Gastrocnemius medialis (tissue), 4 donors: Measurements from ENCODE around the gene R3HCC1L. TPM values are rescaled to one million over a fixed set of nuclear protein-coding genes. Genes with fewer than 3 reads are reported as not detected.

ENCODE experiments used
- ATAC-seq, 2 donors: fragments of 150-250 bp; one replicate each; pipeline ENCODE4 v1.9.1; 2016
- DNase-seq, 2 donors: peaks; one replicate each; pipeline ENCODE4 v3.0.0-alpha.2; 2019
- H3K27ac ChIP-seq, 4 donors: fragments of 200-600 bp; sonication (generic); 1 replicate in 1 of 4; 2 replicates in 3 of 4; pipeline ENCODE4 v1.5.1; 2016 to 2018; ENCODE audit warnings: mild to moderate bottlenecking in 2 of 4, moderate library complexity in 1 of 4
- H3K27me3 ChIP-seq, 3 donors: fragments of 200-600 bp; sonication (generic) in 2 of 3; 1 replicate in 1 of 3; 2 replicates in 2 of 3; pipeline versions ENCODE4 v1.5.1 to v1.6.0; 2016 to 2019; ENCODE audit warnings: mild to moderate bottlenecking in 1 of 3, moderate library complexity in 1 of 3
- H3K36me3 ChIP-seq, 2 donors: fragments of 200-600 bp; sonication (generic) in 1 of 2; one replicate each; pipeline ENCODE4 v1.5.1; 2017 to 2018
- H3K4me1 ChIP-seq, 2 donors: fragments of 200-600 bp; sonication (generic) in 1 of 2; one replicate each; pipeline ENCODE4 v1.5.1; 2016 to 2017; ENCODE audit warnings: mild to moderate bottlenecking in 2 of 2
- H3K4me3 ChIP-seq, 4 donors: fragments of 200-600 bp; sonication (generic) in 3 of 4; 1 replicate in 1 of 4; 2 replicates in 3 of 4; pipeline ENCODE4 v1.5.1; 2016 to 2019; ENCODE audit warnings: mild to moderate bottlenecking in 2 of 4
- H3K9me3 ChIP-seq, 3 donors: fragments of 200-600 bp; sonication (generic) in 2 of 3; 1 replicate in 1 of 3; 2 replicates in 2 of 3; pipeline ENCODE4 v1.5.1; 2016 to 2019
- POLR2A ChIP-seq, 2 donors: fragments of 450-650 bp; IDR thresholded peaks; one replicate each; pipeline ENCODE4 v1.6.1; 2017; ENCODE audit warnings: antibody characterized with exemption in 2 of 2, mild to moderate bottlenecking in 2 of 2, moderate library complexity in 2 of 2
- in situ Hi-C, 4 donors: fragments of 200-750 bp; cut with MboI; loops; one replicate each; pipeline versions ENCODE4 v1.15.0 to v1.8.0; 2017; ENCODE audit warnings: low sequenced_read_pairs in 4 of 4
- intact Hi-C: fragments of 100-400 bp; cut with DNase I; formaldehyde crosslinking; loops from one replicate; pipeline ENCODE4 v1.15.1; 2023; ENCODE audit warnings: low total_unique reads
- total RNA-seq, 4 donors: library from RNA; depleted of rRNA; stranded (reverse); fragments of >200 nt; gene quantifications; one replicate each; pipeline versions ENCODE4 v1.1.0 to v1.2.3, GENCODE V29; 2016
- TF ChIP-seq, protein P1 (sequence below), 5 experiments: fragments of 450-650 bp in 3 of 5; fragments of 200-600 bp in 2 of 5; sonication (generic) in 2 of 5; IDR thresholded peaks in 4 of 5; conservative IDR thresholded peaks in 1 of 5; 1 replicate in 4 of 5; 2 replicates in 1 of 5; pipeline ENCODE4 v1.5.1; 2016 to 2019; ENCODE audit warnings: antibody characterized with exemption in 5 of 5, mild to moderate bottlenecking in 3 of 5, moderate library complexity in 3 of 5

R3HCC1L gene
- total RNA-seq, 4 donors from 2014 or later: 6.7 to 10.8 (median 10.1) TPM

DNA sequence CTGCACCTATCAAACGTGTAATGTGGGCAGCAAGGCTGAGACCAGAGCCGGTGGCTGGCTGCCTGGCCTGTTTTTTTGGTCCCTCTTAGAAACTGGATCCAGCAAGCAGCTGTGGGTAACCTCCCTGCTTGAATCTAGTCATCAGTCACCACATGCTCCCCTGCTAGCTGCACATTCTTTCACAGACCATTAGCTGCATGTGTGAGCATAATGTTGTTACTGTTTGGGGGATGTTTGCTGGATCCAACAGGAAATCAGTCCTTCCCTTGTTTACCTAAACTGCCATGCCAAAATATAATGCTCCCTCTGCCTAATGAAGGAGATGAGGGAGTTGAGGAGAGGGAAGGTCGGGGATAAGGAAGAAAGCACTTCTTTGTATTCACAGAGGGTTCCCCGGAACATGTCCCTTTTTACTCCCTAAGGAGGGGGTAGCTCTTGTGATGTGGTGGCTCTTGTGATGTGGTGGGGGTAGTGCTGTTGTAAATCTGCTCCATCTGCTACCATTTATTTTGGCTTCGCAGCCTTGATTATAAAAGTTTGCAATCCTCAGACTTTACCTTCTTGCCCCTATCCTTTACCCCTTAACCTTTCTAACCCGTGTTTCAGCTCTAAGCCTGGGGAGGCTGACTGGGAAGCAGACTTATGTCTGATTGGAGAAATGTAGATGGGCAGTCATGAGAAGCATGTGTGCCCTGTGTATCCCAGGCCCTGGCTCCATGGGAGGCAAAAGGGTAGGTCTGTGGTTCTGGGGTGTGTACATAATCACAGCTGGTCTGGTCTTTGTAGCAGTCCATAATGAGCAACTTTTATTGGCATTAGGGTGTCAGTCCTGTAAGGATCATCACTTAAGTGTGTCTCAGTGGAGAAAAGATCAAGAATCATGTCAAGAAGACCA is 112.7 kb downstream of the R3HCC1L start:
- ATAC-seq (peak; percentile 82 to 88), DNase-seq (peak; percentile 45 to 61)
- Histone ChIP-seq H3K27ac (peak overlapping the region in 2 of 4 donors; percentile 46 to 49), H3K4me3 (no peak overlapping the region), H3K4me1 (peaks cover 34% of the 10 kb centered on the region in 2 donors), H3K36me3 (peaks cover 0 to 50% of the 10 kb centered on the region in 2 donors), H3K27me3 (no peaks in the 10 kb centered on the region), H3K9me3 (no peaks in the 10 kb centered on the region)
- in situ Hi-C loops (no loop called here), intact Hi-C loops (no loop called here)
- TF ChIP-seq, protein P1, sequence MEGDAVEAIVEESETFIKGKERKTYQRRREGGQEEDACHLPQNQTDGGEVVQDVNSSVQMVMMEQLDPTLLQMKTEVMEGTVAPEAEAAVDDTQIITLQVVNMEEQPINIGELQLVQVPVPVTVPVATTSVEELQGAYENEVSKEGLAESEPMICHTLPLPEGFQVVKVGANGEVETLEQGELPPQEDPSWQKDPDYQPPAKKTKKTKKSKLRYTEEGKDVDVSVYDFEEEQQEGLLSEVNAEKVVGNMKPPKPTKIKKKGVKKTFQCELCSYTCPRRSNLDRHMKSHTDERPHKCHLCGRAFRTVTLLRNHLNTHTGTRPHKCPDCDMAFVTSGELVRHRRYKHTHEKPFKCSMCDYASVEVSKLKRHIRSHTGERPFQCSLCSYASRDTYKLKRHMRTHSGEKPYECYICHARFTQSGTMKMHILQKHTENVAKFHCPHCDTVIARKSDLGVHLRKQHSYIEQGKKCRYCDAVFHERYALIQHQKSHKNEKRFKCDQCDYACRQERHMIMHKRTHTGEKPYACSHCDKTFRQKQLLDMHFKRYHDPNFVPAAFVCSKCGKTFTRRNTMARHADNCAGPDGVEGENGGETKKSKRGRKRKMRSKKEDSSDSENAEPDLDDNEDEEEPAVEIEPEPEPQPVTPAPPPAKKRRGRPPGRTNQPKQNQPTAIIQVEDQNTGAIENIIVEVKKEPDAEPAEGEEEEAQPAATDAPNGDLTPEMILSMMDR (IDR thresholded peaks at IDR 0.05 in 4 of 5, conservative IDR thresholded peaks at IDR 0.05 in 1 of 5): no peak
- TF ChIP-seq POLR2A (IDR thresholded peaks at IDR 0.05): no peak

DNA sequence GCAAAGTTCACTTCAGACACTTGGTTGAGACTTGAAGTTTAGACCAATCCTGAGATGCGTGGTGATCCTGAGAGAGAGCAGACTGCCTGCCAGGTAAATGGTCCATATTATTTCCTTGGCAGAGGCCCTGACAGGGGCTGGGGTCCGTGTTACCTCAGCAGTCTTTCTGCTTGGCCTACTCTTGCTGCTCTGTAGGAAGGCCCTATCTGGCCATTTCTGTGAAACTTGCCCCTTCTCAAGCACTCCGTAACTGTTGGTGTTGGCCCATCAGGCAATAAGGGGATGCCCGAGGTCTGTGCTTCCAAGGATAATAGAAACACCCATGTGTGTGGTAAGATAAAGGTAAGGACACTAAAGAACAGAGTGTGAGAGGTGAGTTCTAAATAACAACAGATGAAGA is 113.6 kb downstream of the R3HCC1L start:
- H3K4me1 ChIP-seq: peaks cover 34% of the 10 kb centered on the region in 2 donors
- H3K36me3 ChIP-seq: peaks cover 0 to 50% of the 10 kb centered on the region in 2 donors
- no peak overlapping the region for H3K4me3 ChIP-seq
- TF ChIP-seq, protein P1 (IDR thresholded peaks at IDR 0.05 in 4 of 5, conservative IDR thresholded peaks at IDR 0.05 in 1 of 5): no peak
- TF ChIP-seq POLR2A (IDR thresholded peaks at IDR 0.05): no peak
- no peak for DNase-seq
- H3K27ac ChIP-seq: no peak overlapping the region
- no peaks in the 10 kb centered on the region for H3K27me3 ChIP-seq
- intact Hi-C loops: no loop called here
- no peaks in the 10 kb centered on the region for H3K9me3 ChIP-seq
- in situ Hi-C loops: no loop called here
- ATAC-seq: no peak

DNA sequence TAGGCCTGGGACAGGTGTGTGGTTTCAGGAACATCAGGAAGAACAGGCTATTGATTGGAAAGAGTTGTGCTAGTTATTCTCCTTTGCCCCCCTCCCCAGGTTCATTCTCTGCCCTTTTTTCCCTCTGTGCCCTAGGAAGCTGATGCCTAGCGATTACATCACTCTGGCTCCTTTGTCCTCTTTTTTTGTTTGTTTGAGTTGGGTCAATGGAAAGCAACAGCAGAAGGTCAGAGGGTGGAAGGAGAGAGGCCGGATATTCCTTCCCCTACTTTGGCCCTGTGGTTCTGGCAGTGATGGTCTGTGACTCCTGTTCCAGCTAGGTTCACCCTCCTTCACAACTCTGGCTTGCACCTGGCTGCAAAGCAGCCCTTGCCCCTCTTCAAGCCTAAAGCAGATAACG is 114.7 kb downstream of the R3HCC1L start:
- intact Hi-C loops: no loop called here

DNA sequence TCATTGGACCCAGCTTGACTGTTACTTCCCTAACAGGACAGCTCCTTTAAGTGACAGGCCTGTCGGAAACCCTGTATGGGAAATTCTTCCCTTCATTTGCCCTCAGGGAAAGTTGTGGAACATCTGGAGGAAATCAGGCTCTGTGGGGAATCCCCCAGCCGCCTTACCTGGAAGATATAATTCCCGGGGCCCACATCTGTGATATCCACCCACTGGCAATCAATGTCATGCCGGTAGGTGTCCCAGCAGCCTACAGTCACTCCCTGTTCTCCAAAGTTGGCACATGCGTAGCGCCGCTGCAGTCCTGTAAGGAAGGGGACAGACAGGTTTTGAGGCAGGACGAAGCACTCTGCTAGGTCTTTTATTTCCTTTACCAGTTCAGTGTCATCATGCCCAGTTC is 116.9 kb downstream of the R3HCC1L start:
- peaks cover 0 to 35% of the 10 kb centered on the region in 2 donors for H3K36me3 ChIP-seq
- TF ChIP-seq POLR2A (IDR thresholded peaks at IDR 0.05): no peak
- TF ChIP-seq, protein P1 (IDR thresholded peaks at IDR 0.05 in 4 of 5, conservative IDR thresholded peaks at IDR 0.05 in 1 of 5): no peak
- H3K4me3 ChIP-seq: no peak overlapping the region
- intact Hi-C loops (no loop called here), in situ Hi-C loops (loop anchor here in 1 of 4 donors (25.0 kb wide), 1 partner anchor 186 kb away; the partner anchor contains the start of gene HPS1)
- peaks cover 15 to 17% of the 10 kb centered on the region in 2 donors for H3K4me1 ChIP-seq
- no peaks in the 10 kb centered on the region for H3K9me3 ChIP-seq
- H3K27ac ChIP-seq: no peak overlapping the region
- DNase-seq (no peak), ATAC-seq (no peak)
- H3K27me3 ChIP-seq: no peaks in the 10 kb centered on the region

More for the DNA sequence above, 114.7 kb downstream of the R3HCC1L start:
- Histone ChIP-seq H3K36me3 (peaks cover 0 to 50% of the 10 kb centered on the region in 2 donors), H3K27ac (no peak overlapping the region), H3K27me3 (no peaks in the 10 kb centered on the region), H3K9me3 (no peaks in the 10 kb centered on the region), H3K4me1 (peaks cover 31 to 36% of the 10 kb centered on the region in 2 donors), H3K4me3 (no peak overlapping the region)
- DNase-seq: no peak
- in situ Hi-C loops: no loop called here
- no peak for ATAC-seq
- TF ChIP-seq, protein P1 (IDR thresholded peaks at IDR 0.05 in 4 of 5, conservative IDR thresholded peaks at IDR 0.05 in 1 of 5): no peak
- TF ChIP-seq POLR2A (IDR thresholded peaks at IDR 0.05): no peak
